GM18951 (cell line): ENCODE data around the gene C16orf96.
"Not testable (repeated sequence)": the region's sequence is repeated elsewhere in the genome, so short reads cannot be mapped to it uniquely, and the experiment has no call there.

Experiments
- POLR2A ChIP-seq: IDR thresholded peaks from 4 replicates; pipeline ENCODE4 v1.6.1; 2011; ENCODE audit warnings: mild to moderate bottlenecking; ENCODE audit not compliant: insufficient read length, insufficient read depth; ENCODE audit errors: extremely low read depth
- in situ Hi-C: fragments of 300-500 bp; cut with MboI; formaldehyde crosslinking; loops from one replicate; pipeline ENCODE4 v1.12.0; 2022; ENCODE audit warnings: low sequenced_read_pairs, mixed read lengths, inconsistent platforms; ENCODE audit not compliant: unreplicated experiment

The C16orf96 gene

GRCh38 chr16:4561596-4561995 is 5.5 kb downstream of the C16orf96 start:
- no peak for TF ChIP-seq POLR2A
- in situ Hi-C loops: no loop called here

GRCh38 chr16:4564661-4565267 is 8.6 kb downstream of the C16orf96 start:
- in situ Hi-C loops: no loop called here
- no peak for TF ChIP-seq POLR2A

- in situ Hi-C loops: no loop called here
- no peak for TF ChIP-seq POLR2A
Measured at GRCh38 chr16:4566144-4566543, 10.0 kb downstream of the C16orf96 start.

DNA sequence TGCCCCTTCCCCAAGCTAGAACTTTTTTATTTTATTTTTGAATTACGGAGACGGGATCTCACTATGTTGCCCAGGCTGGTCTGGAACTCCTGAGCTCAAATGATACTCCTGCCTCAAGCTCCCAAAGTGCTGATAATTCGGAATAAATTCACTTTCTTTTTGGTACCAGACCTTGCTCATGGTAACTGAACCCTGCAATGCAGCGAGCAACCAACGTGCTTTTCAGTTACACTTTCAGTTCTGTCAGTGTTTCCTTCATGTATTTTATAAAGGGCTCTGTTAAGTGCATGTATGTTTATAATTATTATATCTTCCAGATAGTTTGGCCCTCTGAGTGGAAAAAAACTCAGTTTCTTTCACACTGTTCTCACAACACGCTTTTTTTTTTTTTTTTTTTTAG is 13.9 kb downstream of the C16orf96 start:
- no peak for TF ChIP-seq POLR2A
- in situ Hi-C loops: no loop called here

DNA sequence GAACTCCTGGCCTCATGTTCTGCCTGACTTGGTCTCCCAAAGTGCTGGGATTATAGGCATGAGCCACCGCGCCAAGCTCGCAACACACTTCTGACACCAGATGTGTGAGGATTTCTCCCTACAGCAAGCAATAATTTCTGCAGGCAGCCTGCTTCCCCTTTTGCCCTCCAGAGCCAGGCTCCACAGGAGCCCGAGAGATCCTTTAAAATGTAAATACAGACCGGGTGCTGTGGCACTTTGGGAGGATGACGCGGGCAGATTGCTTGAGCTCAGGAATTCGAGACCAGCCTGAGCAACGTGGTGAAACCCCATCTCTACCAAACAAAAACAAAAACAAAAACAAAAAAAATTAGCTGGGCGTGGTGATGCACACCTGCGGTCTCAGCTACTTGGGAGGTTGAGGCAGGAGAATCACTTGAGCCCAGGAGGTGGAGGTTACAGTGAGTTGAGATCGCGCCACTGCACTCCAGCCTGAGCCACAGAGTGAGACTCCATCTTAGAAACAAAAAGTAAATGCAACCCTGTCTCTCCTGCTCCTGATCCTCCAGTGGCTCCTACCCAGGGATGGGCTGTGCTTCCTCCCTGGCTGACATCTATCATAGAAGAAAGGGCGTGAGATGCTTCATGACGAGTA is 14.7 kb downstream of the C16orf96 start:
- in situ Hi-C loops: no loop called here
- TF ChIP-seq POLR2A: no peak

DNA sequence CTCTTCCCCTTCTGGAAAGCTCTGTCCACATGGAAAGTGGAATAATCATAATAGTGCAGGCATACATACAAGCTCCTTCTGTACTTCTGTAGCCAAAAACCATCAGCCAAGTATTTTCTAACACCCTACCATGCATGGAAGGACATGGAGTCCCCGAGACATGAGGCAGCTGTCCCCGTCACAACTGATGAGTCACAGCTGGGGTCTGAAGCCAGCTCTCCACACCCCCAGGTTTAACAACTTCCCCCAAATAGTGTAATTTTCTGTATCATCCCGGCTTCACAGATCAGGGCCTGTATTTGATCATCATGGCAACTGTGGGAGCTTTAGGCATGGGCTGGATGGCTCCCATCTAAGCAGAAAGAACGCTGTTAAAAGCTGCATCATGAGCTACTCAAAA is 16.6 kb downstream of the C16orf96 start:
- no peak for TF ChIP-seq POLR2A
- in situ Hi-C loops: no loop called here

- in situ Hi-C loops: not testable (repeated sequence)
Measured at GRCh38 chr16:4573926-4574325, 17.8 kb downstream of the C16orf96 start.

- in situ Hi-C loops: no loop called here
- no peak for TF ChIP-seq POLR2A
Measured at GRCh38 chr16:4574919-4575705, 19.0 kb downstream of the C16orf96 start.

- TF ChIP-seq POLR2A: no peak
- in situ Hi-C loops: no loop called here
Measured at GRCh38 chr16:4576008-4576407, 19.9 kb downstream of the C16orf96 start.

DNA sequence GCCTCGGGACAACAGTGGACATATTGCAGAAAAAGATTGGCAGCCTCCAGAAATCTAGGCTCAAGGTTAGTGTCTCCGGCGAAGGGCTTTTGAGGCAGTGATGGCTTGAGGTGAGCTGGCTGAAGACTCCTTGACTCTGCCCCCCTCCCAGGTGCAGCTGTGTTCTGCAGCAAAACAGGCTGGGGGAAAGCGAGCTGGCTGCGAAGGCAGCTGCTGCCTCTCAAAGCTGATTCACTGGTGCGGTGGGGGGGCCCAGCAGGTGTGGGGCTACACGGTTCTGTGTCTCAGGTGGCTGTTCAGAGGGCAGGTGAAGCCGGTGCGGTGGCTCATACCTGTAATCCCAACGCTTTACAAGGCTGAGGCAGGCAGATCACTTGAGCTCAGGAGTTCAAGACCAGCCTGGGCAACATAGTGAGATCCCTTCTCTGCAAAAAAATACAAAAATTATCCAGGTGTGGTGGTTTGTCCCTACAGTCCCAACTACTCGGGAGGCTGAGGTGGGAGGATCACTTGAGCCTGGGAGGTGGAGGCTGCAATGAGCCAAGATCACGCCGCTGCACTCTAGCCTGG is 22.9 kb downstream of the C16orf96 start:
- in situ Hi-C loops: no loop called here
- no peak for TF ChIP-seq POLR2A

GRCh38 chr16:4580250-4580649 is 24.1 kb downstream of the C16orf96 start:
- in situ Hi-C loops: no loop called here
- TF ChIP-seq POLR2A: no peak

GRCh38 chr16:4583906-4584305 is 27.8 kb downstream of the C16orf96 start:
- in situ Hi-C loops: no loop called here
- TF ChIP-seq POLR2A: no peak

- no peak for TF ChIP-seq POLR2A
- in situ Hi-C loops: no loop called here
Measured at GRCh38 chr16:4586291-4586690, 30.2 kb downstream of the C16orf96 start.

- TF ChIP-seq POLR2A: no peak
- in situ Hi-C loops: no loop called here
Measured at GRCh38 chr16:4588386-4588785, 32.2 kb downstream of the C16orf96 start.
